Measurements from ENCODE around the gene ZBTB4.

ZBTB4 gene

GRCh38 chr17:7416323-7416722, 63.1 kb downstream of the ZBTB4 start:
- TF ChIP-seq CTCF (IDR thresholded peaks at IDR 0.05) = no peak

GRCh38 chr17:7415784-7416183, 63.6 kb downstream of the ZBTB4 start:
- TF ChIP-seq CTCF (IDR thresholded peaks at IDR 0.05) = no peak

- TF ChIP-seq CTCF (IDR thresholded peaks at IDR 0.05) = no peak
These were observed 64.6 kb downstream of the ZBTB4 start for GRCh38 chr17:7414837-7415236.

- no peak for TF ChIP-seq CTCF (IDR thresholded peaks at IDR 0.05)
These were observed 66.0 kb downstream of the ZBTB4 start for GRCh38 chr17:7413346-7413985.

GRCh38 chr17:7411427-7411750, 68.0 kb downstream of the ZBTB4 start:
- TF ChIP-seq CTCF (IDR thresholded peaks at IDR 0.05) = no peak

- no peak for TF ChIP-seq CTCF (IDR thresholded peaks at IDR 0.05)
These were observed 68.6 kb downstream of the ZBTB4 start for GRCh38 chr17:7410634-7411426.

- TF ChIP-seq CTCF (IDR thresholded peaks at IDR 0.05) = no peak
These were observed 69.7 kb downstream of the ZBTB4 start for GRCh38 chr17:7409716-7410115.
